ENCODE results near the gene ANKS1B.

GRCh38 chr12:99027055-99027393 is 957.7 kb downstream of the ANKS1B start:
- no peak for TF ChIP-seq POLR2AphosphoS5 (IDR thresholded peaks at IDR 0.05; ENCODE audit: low read depth, low read length)
- no peak for TF ChIP-seq CTCF (IDR thresholded peaks at IDR 0.05 in 2 of 3, conservative IDR thresholded peaks at IDR 0.05 in 1 of 3; ENCODE audit: borderline replicate concordance in 1 of 3, insufficient read depth in 1 of 3, low read depth in 2 of 3, low read length in 2 of 3)
- no peak for TF ChIP-seq MAX (IDR thresholded peaks at IDR 0.05)
- no peak for TF ChIP-seq POLR2A (IDR thresholded peaks at IDR 0.05; ENCODE audit: borderline replicate concordance, extremely low read depth, insufficient read depth, insufficient read length)
- TF ChIP-seq TCF7L2 (IDR thresholded peaks at IDR 0.05; ENCODE audit: borderline replicate concordance, extremely low read depth, insufficient read depth, insufficient read length): no peak
- TF ChIP-seq EZH2phosphoT487 (IDR thresholded peaks at IDR 0.05; ENCODE audit: borderline replicate concordance): no peak

Data from HCT116 (cell line).